DOHH2 (cell line): ENCODE measurements around the gene WNK1.

Source experiments
- H3F3A ChIP-seq: fragments of 200-600 bp; sonication (generic), shearing (Covaris generic); 2 replicates; pipeline ENCODE4 v1.6.0; 2016; ENCODE audit warnings: antibody characterized with exemption, mild to moderate bottlenecking; ENCODE audit not compliant: control insufficient read depth, insufficient read depth
- H3K27ac ChIP-seq: fragments of 200-600 bp; sonication (generic); 2 replicates; pipeline ENCODE4 v1.5.1; 2014; ENCODE audit warnings: low read depth, mild to moderate bottlenecking, low read length, moderate library complexity
- H3K27me3 ChIP-seq: fragments of 200-600 bp; sonication (generic); 2 replicates; pipeline ENCODE4 v1.6.1; 2014; ENCODE audit warnings: mild to moderate bottlenecking, low read length, mixed read lengths; ENCODE audit not compliant: control insufficient read depth
- H3K36me3 ChIP-seq: fragments of 200-600 bp; sonication (generic); 2 replicates; pipeline ENCODE4 v1.6.1; 2014; ENCODE audit warnings: mild to moderate bottlenecking, low read length, moderate library complexity, mixed read lengths; ENCODE audit not compliant: control insufficient read depth
- H3K4me1 ChIP-seq: fragments of 200-600 bp; sonication (generic); 2 replicates; pipeline ENCODE4 v1.6.1; 2014; ENCODE audit warnings: mild to moderate bottlenecking, low read length, mixed read lengths; ENCODE audit not compliant: control insufficient read depth
- H3K4me2 ChIP-seq: fragments of 200-600 bp; sonication (generic); 2 replicates; pipeline ENCODE4 v1.6.0; 2014; ENCODE audit warnings: mild to moderate bottlenecking, low read length, moderate library complexity
- H3K4me3 ChIP-seq: fragments of 200-600 bp; sonication (generic); 2 replicates; pipeline ENCODE4 v1.5.1; 2014; ENCODE audit warnings: mild to moderate bottlenecking, low read length, mixed read lengths
- H3K79me2 ChIP-seq: fragments of 200-600 bp; sonication (generic); 2 replicates; pipeline ENCODE4 v1.6.1; 2014; ENCODE audit warnings: mild to moderate bottlenecking, low read length, mixed read lengths; ENCODE audit not compliant: control insufficient read depth
- H3K9me2 ChIP-seq: fragments of 200-600 bp; sonication (generic); replicated peaks from 2 replicates; pipeline ENCODE4 v1.6.1; 2014; ENCODE audit warnings: mild to moderate bottlenecking, low read length, mixed read lengths; ENCODE audit not compliant: control insufficient read depth
- H3K9me3 ChIP-seq: fragments of 200-600 bp; sonication (generic); 2 replicates; pipeline ENCODE4 v1.6.1; 2014; ENCODE audit warnings: antibody characterized with exemption, low read length, mixed read lengths; ENCODE audit not compliant: control insufficient read depth, insufficient read depth
- H4K20me1 ChIP-seq: fragments of 200-600 bp; sonication (generic); 2 replicates; pipeline ENCODE4 v1.6.0; 2014; ENCODE audit warnings: low read depth, mild to moderate bottlenecking, antibody characterized with exemption, low read length, moderate library complexity; ENCODE audit not compliant: control insufficient read depth, insufficient read depth
- CTCF ChIP-seq: fragments of 200-600 bp; sonication (generic); IDR thresholded peaks from one replicate; pipeline ENCODE4 v1.5.1; 2014; ENCODE audit warnings: antibody characterized with exemption, mild to moderate bottlenecking, low read depth, low read length; ENCODE audit not compliant: poor library complexity, severe bottlenecking
- EZH2phosphoT487 ChIP-seq: fragments of 200-600 bp; sonication (generic); IDR thresholded peaks from 2 replicates; pipeline ENCODE4 v1.6.1; 2017; ENCODE audit warnings: borderline replicate concordance, mild to moderate bottlenecking, antibody characterized with exemption, low read length, moderate library complexity, mixed read lengths

The WNK1 gene

GRCh38 chr12:740921-741320, 11.5 kb upstream of the WNK1 start:
- Histone ChIP-seq H3K27me3 (no peaks in the 10 kb centered on the region), H3K4me1 (peaks cover 3% of the 10 kb centered on the region; the same call in 1 of the 2 replicates), H3K4me2 (no peak overlapping the region), H3K9me2 (no peaks in the 10 kb centered on the region), H4K20me1 (no peaks in the 10 kb centered on the region), H3K4me3 (no peak overlapping the region), H3K36me3 (no peaks in the 10 kb centered on the region), H3F3A (no peaks in the 10 kb centered on the region; the same call in 1 of the 2 replicates), H3K27ac (no peak overlapping the region), H3K9me3 (no peaks in the 10 kb centered on the region), H3K79me2 (no peaks in the 10 kb centered on the region)
- TF ChIP-seq CTCF (no peak), EZH2phosphoT487 (no peak)

GRCh38 chr12:749751-750270, 2.6 kb upstream of the WNK1 start:
- peaks cover 17% of the 10 kb centered on the region for H3K36me3 ChIP-seq
- H3K4me2 ChIP-seq, result peak overlapping the region; percentile 94
- H3K4me1 ChIP-seq, result peaks cover 22% of the 10 kb centered on the region
- 0 out of 2 replicates have a peak, but pooled peaks cover under 1% of the 10 kb centered on the region for H4K20me1 ChIP-seq
- H3K4me3 ChIP-seq, result peak overlapping the region; percentile 97
- no peaks in the 10 kb centered on the region for H3K27me3 ChIP-seq
- H3K9me2 ChIP-seq, result no peaks in the 10 kb centered on the region
- no peak overlapping the region for H3K27ac ChIP-seq
- no peaks in the 10 kb centered on the region for H3K9me3 ChIP-seq
- TF ChIP-seq CTCF (no peak), EZH2phosphoT487 (no peak)
- H3K79me2 ChIP-seq, result peaks cover 24% of the 10 kb centered on the region
- peaks cover 13% of the 10 kb centered on the region for H3F3A ChIP-seq

- H3K27ac ChIP-seq, result peak overlapping the region; percentile 86
- peaks cover 32% of the 10 kb centered on the region for H3K79me2 ChIP-seq
- peaks cover 25% of the 10 kb centered on the region for H3K36me3 ChIP-seq
- no peak for TF ChIP-seq CTCF
- no peak for TF ChIP-seq EZH2phosphoT487
- H3K9me2 ChIP-seq, result no peaks in the 10 kb centered on the region
- H3K27me3 ChIP-seq, result no peaks in the 10 kb centered on the region
- H3K4me2 ChIP-seq, result peak overlapping the region; percentile 94
- H4K20me1 ChIP-seq, result peaks cover 8% of the 10 kb centered on the region; the same call in 1 of the 2 replicates
- H3K9me3 ChIP-seq, result no peaks in the 10 kb centered on the region
- H3K4me1 ChIP-seq, result peaks cover 24% of the 10 kb centered on the region
- H3K4me3 ChIP-seq, result peak overlapping the region; percentile 97
- peaks cover 13% of the 10 kb centered on the region for H3F3A ChIP-seq
Measured at GRCh38 chr12:750366-751191, 1.8 kb upstream of the WNK1 start.
